ENCODE measurements around the gene ATP6V0D1.

The ATP6V0D1 gene

DNA sequence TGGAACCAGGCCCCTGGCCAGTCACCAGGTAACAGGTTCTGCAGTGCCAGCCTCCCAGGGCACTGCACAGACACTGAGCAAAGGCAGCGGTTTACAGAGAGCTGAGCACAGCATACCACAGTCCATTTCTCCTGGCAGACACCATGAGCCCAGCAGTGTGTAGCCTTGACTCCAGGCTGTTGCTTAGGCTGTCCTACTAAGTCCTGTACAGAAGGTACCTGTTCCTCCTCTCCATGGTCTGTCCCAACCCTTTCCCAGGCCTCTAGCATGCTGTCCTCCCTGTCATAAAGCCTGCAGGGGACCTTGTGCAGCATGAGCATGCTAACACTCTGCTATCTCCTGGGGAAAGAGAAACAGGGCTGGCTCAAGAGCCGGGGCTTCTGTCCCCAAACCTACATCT, 20.0 kb downstream of the ATP6V0D1 start:
- DNase-seq, result no peak

- no peak for DNase-seq
These were observed 20.8 kb downstream of the ATP6V0D1 start for GRCh38 chr16:67460168-67460567.

- DNase-seq, result no peak
These were observed 21.2 kb downstream of the ATP6V0D1 start for GRCh38 chr16:67459861-67460150.

DNA sequence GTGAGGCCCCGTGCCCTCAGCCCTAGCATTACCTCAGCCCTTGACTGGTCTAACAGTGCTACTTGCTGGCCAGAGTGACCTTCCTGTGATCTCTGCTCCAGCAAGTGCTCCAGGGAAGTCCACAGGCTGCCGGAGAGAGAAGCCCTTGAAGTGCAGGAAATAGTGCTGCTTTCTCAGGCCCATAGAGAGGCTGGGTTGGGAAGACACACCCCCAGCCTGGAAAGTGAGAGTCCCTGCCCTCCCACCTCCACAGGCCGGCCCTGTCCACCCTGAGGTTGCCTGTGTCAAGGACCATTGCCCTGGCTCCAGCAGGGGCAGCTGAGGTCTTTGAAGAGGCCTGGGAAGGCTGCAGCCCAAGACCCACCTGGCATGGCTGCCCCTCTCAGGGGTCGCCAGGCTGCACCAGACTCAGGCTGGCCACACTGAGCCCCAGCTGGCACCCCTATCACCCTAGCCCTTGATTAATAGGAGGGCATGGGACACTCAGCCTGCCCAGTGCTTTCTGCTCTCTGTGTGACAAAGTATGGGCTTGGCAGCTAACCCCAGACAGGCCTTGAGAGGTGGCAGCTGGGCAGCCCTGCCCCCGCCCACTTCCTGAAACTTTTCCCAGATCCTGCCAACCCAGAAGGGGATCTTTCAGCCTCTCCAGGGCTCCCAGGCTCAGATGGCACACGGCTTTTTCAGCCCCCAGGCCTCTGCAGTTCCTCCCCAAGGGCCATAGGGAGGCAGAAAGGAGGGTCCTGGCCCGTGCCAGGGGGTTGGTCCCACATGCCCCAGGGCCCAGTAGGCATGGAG, 21.7 kb downstream of the ATP6V0D1 start:
- DNase-seq, result no peak

GRCh38 chr16:67458121-67458641, 22.8 kb downstream of the ATP6V0D1 start:
- DNase-seq, result no peak

DNA sequence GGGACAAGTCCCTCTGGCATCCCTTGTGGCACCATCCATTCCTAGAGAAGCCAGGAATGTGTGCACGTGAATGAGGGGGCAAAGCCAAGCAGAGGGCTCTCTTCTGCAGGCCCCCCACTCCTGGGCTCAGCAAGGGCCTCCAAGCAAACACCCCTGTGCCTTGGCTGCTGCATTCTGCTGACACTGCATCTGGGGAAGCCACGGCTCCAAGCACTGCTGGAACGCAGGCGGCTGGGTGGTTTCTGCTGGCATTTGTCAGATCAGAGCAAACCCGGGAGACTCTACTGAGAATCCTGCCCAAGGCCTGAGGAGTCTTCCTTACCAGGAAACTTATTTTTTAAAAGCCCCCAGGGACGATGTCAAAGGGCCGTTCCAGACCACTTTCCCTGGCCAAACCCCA, 23.3 kb downstream of the ATP6V0D1 start:
- DNase-seq, result no peak

DNA sequence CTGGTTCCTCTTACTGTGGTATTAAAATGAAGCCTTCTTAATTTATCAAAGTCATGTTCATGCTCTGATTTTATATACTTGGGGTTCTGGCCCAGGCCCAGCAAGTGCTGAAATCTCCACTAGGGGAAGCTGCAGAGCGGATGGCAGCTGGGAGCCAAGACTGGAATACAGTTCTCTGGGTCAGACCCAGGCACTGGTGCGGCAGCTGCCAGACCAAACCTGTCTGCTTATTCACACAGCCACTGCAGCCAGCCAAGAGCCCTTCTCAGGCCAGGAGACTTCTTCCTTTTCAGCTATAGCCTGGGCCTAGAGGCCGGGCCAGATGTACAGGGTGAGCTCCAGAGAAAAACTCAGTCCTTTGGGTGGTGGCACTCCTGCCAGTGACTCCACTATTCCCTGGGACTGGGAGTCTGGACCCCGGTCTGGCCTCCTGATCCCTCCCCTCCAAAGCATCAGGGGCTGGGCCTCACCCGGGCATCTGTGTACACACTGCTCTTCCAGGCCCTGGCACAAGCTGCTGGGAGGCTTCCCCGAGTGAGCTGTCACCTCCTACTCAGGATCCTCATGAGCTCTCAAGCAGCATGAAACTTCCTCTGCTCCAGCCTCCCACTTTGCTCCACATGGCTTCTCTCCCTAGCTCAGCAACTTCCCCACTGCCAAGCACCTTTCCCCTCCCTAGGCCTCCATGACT, 24.4 kb downstream of the ATP6V0D1 start:
- no peak for DNase-seq

DNA sequence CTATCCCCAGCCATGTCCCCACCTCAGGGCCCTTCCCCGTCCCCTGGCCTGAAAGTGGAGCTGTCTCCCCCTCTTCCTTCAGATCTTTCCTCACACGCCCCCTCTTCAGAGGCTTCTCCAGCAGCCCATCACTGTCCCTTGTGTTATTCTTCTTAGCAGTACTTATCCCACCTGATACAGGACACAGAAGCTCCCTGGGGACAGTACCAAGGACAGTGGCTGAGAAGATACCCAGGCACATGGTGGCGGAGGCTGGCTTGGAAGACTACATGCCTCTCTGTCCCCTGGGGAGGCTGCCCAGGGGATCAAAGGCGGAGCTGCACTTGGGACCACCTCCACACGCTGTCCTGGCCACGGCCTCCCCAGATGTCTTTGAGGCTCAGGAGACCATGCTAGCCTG, 26.1 kb downstream of the ATP6V0D1 start:
- no peak for DNase-seq

- no peak for DNase-seq
These were observed 26.9 kb downstream of the ATP6V0D1 start for GRCh38 chr16:67454104-67454503.

DNA sequence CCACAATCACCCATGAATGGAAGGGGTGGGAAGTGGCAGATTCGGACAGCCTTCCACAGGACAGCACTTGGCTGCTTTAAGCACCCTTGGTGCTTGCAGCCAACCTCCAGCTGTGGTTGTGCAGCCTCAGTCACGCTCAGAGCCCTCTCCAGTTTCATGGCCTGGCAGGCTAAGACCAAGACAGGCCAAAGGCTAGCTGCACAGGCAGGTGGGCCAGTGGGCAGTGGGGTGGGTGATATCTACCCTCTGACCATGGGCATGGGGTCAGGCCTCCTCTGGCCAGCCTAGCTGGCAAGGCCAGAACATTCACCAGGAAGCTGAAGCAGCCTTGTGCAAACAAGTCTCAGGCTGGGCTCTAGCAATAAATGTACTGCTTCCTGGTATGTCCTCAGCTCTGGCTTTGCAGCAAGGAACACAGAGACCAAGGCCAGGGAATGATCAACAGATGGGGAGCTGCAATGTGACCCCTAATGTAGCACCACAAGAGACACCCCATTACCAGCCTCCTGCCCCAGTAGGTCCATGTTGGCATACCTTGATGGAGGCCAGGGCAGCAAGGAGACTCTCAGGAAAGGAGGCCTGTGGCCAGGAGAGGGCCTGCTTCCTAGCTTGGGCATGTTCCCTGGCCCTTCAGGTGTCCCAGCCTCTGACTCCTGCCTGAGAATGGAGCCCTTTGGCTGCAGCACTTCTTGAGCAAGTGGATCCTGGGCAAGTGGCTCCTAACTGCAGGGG, 29.1 kb downstream of the ATP6V0D1 start:
- DNase-seq, result no peak

GRCh38 chr16:67451061-67451703, 29.8 kb downstream of the ATP6V0D1 start:
- DNase-seq, result no peak

DNA sequence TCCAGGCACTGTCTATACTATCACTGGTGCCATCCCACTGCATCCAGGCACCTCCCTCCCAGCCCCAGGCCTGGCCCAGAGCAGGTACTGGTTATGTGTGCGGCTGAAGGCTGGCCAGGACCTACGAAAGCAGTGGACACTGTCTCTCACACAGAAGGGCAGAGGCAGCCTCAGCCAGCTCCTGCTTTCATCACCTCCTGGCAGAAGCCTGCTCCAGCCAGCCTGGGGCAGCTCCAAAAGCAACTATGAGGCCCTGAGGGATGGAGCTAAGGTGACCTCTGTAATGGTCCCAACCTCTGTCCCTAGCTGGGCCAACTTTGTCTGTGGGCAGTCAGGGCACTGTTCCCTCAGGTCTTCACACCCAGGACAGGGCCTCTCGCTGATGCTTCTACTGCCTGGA, 31.2 kb downstream of the ATP6V0D1 start:
- DNase-seq, result no peak

GRCh38 chr16:67449336-67449735, 31.6 kb downstream of the ATP6V0D1 start:
- DNase-seq, result no peak

- DNase-seq, result no peak
These were observed 32.4 kb downstream of the ATP6V0D1 start for GRCh38 chr16:67448580-67448979.

DNA sequence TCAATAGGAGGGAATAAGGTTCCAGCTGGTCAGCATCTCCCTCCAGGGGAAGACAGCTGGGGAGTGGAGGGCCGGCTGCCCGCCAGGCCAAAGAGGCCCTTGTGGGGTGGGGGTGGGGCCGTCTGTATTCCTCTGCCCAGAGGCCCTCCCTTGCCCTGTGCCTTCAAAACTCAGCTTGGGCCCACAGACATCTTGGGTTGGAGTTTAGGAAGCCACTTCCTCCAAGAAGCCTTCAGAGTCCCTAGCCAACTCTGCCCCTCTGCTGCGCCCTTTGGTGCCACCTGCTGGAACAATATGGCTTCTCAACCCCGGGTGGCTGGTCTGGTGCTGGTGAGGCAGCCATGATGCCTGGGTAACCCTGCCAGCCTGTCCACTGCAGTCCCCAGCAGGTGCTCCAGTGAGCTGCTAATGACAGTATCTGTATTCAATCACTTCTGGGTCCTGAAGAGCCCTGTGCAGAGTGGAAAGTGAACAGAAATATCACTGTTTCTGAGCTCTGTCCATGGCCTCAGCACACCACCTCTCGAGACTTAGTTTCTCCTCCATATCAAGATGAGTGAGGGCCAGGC, 33.4 kb downstream of the ATP6V0D1 start:
- DNase-seq, result peak; percentile 51

- no peak for DNase-seq
These were observed 33.9 kb downstream of the ATP6V0D1 start for GRCh38 chr16:67446968-67447507.

DNA sequence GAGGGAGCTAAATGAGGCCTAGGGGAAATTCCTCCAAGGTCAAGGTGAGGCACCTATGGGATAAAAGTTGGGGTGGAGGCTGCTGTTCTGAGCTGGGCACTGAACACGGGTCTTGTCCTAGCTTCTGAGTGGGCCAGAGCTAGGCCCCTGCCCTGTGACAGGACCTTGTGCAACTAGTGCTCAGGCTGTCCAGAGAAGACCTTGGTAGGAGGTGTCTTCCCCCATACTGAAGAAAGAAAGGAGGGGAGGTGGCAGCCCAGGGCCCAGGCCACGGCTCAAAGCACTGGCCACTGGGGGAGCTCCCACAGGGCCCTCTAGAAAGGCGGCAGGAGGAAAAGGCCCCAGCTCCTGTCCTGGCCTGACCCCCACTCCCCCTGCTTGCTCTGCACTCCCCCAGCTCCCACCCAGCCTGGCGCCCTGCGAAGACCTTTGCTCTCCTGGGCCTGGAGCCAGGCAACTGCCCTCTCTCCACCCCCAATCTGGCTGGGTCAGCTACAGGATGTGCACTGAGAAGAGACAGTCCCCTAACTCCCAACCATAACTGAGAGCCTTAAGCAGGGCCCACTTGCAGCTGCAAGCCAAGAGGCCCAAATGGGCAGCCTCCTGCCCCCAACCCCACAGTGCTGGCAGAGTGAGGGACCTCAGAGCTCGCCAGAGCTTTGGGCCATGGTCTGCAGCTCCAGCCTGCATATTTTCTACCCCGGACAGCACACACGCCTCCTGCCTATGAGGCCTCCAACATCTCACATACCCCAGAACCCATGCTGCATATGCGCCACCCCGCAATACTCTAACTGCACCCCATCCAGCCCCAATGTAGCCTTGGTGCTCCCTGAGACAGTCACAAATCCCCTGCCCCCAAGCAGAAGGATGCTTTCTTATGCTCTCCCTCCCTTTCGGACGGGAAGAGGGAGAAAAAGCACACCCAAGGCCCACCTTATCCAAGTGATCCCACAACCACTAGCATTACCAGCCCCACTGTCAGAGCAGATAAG, 34.7 kb downstream of the ATP6V0D1 start:
- DNase-seq, result no peak

- no peak for DNase-seq
These were observed 35.5 kb downstream of the ATP6V0D1 start for GRCh38 chr16:67445441-67445912.

DNA sequence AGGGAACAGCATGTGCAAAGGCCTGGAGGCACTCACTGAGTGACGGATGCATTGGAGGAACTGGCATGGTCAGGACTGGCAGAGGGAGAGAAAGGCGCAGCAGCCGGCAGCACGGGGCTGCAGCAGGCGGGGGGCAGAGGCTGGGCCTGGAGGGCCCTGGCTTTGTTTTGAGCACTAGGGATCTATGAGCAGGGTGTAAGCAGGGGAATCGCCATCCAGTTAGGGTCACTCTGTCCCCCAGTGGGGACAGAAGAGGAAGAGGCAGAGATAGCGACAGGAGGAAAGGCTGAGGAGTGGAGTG, 35.9 kb downstream of the ATP6V0D1 start:
- no peak for DNase-seq

DNA sequence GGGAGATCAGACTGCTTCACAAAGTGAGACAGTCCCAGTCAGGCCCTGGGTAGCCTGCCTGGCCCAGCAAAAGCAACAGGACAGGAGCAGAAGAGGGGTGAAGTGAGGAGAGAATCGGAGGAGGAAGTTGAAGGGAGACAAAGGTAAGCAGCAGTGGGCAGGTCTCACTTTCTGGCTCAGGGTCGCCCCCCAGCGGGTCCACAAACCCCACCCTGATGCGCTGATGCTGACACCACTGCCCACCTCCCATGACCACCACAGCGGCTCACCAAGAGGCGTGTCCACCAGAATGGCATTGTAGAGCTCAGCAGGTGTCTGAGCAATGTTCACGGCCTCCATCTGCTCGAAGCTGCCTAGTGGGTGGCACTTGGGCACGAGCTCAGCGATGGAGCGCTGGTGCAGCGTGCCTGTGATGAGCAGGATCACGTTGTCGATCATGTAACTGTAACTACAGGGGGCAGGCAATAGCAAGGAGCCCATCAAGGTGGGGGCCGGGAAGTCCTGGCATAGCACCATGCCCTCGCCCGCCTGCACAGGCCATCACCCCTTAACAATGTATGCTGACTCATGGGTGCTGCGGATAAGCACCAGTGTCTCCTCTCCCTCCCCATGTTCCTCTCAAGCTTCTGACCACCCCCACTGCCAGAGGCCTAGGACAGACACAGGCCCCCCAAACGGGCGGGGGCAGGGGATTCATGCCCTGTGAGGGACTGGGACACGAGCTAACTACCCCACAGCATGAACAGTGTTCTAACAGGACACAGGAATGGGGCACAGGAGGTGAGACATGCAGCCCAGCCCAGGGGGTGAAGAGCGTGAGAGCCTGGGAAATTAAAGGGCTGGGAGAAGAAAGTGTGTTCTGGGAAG, 36.5 kb downstream of the ATP6V0D1 start:
- DNase-seq, result no peak

Measured in activated CD4-positive, alpha-beta T cell treated with anti-CD3 and anti-CD28 coated beads, Interleukin-2, amount 50 U/mL, for 1 hour (primary cell).